ENCODE measurements around the gene LGR4. TPM values are rescaled to one million over a fixed set of nuclear protein-coding genes. Genes with fewer than 3 reads are reported as not detected.

LGR4 gene
- total and polyA plus RNA-seq, 2 of the 13 experiments (the other 11 are each of a cell fraction or from before 2014, with no cell fraction given) = 42.1 to 68.7 TPM

DNA sequence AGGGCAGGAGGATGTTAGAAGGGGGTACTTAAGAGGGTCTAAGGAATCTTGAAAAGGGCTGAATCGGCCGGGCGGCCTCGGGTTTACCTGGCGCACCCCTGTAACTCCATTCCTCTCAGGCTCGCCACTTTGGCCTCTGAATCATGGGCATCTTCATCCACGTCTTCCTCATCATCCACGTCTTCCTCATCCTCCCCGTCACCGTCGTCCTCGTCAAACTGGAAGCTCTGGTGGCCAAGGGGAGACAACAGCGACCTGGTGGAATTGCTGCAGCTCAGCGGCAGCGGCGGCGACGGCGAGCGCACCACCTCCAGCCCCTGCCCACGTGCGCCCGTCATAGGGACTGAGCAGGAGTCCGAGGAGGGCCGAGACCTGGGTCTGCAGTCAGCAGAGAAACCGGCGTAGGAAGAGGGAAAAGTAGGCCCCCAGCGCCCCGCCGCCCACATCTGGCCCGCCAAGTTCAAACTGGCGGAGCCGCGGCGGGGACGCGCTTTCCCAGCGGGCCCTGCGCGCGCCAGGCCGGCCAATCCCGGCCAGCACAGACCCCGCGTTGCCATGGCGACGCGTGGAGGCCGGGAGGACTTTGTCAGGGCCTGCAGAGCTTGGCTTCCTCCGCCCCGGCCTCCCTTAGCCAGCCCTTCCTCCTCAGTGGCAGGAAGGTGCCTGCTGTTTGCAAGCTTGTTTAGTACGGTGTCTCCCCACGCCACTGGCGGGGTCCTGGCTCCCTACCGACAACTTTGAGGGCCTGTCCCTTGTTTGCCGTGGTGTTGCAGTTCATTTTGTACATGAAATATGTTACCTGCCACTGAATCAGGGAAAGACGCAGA, 109.6 kb downstream of the LGR4 start, which contains the start of gene CCDC34 (continued):
- TF ChIP-seq ZFP90 (CRISPR knock-in tag; IDR thresholded peaks at IDR 0.05; ENCODE audit: borderline replicate concordance) (peak; percentile 94), ZBTB21 (CRISPR knock-in tag; IDR thresholded peaks at IDR 0.05) (no peak), LCORL (IDR thresholded peaks at IDR 0.05) (no peak), LCORL (CRISPR knock-in tag; IDR thresholded peaks at IDR 0.05) (peak; percentile 34; the same call in 1 of the 2 replicates), U2AF1 (optimal IDR thresholded peaks at IDR 0.05; ENCODE audit: low read depth, low read length) (no peak), ZNF274 (CRISPR knock-in tag; IDR thresholded peaks at IDR 0.05) (peak; percentile 75; the same call in 1 of the 2 replicates), SNAI1 (CRISPR knock-in tag; IDR thresholded peaks at IDR 0.05; ENCODE audit: borderline replicate concordance) (no peak), SNAPC2 (CRISPR knock-in tag; IDR thresholded peaks at IDR 0.05) (0 out of 2 replicates have a peak, but pooled peaks have one; percentile 23), FOXA3 (CRISPR knock-in tag; IDR thresholded peaks at IDR 0.05) (peak; percentile 37), KDM6A (CRISPR knock-in tag; IDR thresholded peaks at IDR 0.05; ENCODE audit: low read depth) (no peak), GABPA (IDR thresholded peaks at IDR 0.05; ENCODE audit: low read depth, low read length) (no peak), GABPA (CRISPR knock-in tag; IDR thresholded peaks at IDR 0.05; ENCODE audit: low read depth) (no peak), XRCC5 (optimal IDR thresholded peaks at IDR 0.05; ENCODE audit: low read length) (peak; percentile 45), PHF20 (CRISPR knock-in tag; IDR thresholded peaks at IDR 0.05) (peak; percentile 83), ZBTB42 (CRISPR knock-in tag; IDR thresholded peaks at IDR 0.05) (peak; percentile 97), ZSCAN12 (CRISPR knock-in tag; IDR thresholded peaks at IDR 0.05) (peak; percentile 78; the same call in 1 of the 2 replicates), DR1 (CRISPR knock-in tag; IDR thresholded peaks at IDR 0.05) (peak; percentile 61), IRX3 (CRISPR knock-in tag; IDR thresholded peaks at IDR 0.05; ENCODE audit: borderline replicate concordance, low read depth) (peak; percentile 90), ZNF83 (CRISPR knock-in tag; IDR thresholded peaks at IDR 0.05; ENCODE audit: borderline replicate concordance) (no peak), ERF (CRISPR knock-in tag; IDR thresholded peaks at IDR 0.05) (peak; percentile 93; the same call in 1 of the 2 replicates), CBX1 (IDR thresholded peaks at IDR 0.05; ENCODE audit: low read depth) (peak; percentile 86)
- TF ChIP-seq, protein P1, sequence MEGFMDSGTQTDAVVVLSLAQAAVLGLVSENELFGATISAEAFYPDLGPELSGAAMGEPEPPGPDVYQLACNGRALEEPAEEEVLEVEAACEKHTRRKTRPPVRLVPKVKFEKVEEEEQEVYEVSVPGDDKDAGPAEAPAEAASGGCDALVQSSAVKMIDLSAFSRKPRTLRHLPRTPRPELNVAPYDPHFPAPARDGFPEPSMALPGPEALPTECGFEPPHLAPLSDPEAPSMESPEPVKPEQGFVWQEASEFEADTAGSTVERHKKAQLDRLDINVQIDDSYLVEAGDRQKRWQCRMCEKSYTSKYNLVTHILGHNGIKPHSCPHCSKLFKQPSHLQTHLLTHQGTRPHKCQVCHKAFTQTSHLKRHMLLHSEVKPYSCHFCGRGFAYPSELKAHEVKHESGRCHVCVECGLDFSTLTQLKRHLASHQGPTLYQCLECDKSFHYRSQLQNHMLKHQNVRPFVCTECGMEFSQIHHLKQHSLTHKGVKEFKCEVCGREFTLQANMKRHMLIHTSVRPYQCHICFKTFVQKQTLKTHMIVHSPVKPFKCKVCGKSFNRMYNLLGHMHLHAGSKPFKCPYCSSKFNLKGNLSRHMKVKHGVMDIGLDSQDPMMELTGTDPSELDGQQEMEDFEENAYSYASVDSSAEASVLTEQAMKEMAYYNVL (CRISPR knock-in tag; IDR thresholded peaks at IDR 0.05; ENCODE audit: borderline replicate concordance) = peak; percentile 41; the same call in 1 of the 2 replicates
- TF ChIP-seq, protein P2, sequence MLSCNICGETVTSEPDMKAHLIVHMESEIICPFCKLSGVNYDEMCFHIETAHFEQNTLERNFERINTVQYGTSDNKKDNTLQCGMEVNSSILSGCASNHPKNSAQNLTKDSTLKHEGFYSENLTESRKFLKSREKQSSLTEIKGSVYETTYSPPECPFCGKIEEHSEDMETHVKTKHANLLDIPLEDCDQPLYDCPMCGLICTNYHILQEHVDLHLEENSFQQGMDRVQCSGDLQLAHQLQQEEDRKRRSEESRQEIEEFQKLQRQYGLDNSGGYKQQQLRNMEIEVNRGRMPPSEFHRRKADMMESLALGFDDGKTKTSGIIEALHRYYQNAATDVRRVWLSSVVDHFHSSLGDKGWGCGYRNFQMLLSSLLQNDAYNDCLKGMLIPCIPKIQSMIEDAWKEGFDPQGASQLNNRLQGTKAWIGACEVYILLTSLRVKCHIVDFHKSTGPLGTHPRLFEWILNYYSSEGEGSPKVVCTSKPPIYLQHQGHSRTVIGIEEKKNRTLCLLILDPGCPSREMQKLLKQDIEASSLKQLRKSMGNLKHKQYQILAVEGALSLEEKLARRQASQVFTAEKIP (CRISPR knock-in tag; IDR thresholded peaks at IDR 0.05; ENCODE audit: borderline replicate concordance) = 0 out of 2 replicates have a peak, but pooled peaks have one; percentile 76
- TF ChIP-seq, protein P3, sequence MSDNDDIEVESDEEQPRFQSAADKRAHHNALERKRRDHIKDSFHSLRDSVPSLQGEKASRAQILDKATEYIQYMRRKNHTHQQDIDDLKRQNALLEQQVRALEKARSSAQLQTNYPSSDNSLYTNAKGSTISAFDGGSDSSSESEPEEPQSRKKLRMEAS (IDR thresholded peaks at IDR 0.05) = peak; percentile 97
- TF ChIP-seq, protein P4, sequence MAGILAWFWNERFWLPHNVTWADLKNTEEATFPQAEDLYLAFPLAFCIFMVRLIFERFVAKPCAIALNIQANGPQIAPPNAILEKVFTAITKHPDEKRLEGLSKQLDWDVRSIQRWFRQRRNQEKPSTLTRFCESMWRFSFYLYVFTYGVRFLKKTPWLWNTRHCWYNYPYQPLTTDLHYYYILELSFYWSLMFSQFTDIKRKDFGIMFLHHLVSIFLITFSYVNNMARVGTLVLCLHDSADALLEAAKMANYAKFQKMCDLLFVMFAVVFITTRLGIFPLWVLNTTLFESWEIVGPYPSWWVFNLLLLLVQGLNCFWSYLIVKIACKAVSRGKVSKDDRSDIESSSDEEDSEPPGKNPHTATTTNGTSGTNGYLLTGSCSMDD (CRISPR knock-in tag; IDR thresholded peaks at IDR 0.05) = no peak
- TF ChIP-seq, protein P5, sequence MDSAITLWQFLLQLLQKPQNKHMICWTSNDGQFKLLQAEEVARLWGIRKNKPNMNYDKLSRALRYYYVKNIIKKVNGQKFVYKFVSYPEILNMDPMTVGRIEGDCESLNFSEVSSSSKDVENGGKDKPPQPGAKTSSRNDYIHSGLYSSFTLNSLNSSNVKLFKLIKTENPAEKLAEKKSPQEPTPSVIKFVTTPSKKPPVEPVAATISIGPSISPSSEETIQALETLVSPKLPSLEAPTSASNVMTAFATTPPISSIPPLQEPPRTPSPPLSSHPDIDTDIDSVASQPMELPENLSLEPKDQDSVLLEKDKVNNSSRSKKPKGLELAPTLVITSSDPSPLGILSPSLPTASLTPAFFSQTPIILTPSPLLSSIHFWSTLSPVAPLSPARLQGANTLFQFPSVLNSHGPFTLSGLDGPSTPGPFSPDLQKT (CRISPR knock-in tag; IDR thresholded peaks at IDR 0.05; ENCODE audit: borderline replicate concordance) = no peak

All from HepG2 (cell line).